Measurements from ENCODE around the gene SPTBN4.
"Not testable (repeated sequence)": the region's sequence is repeated elsewhere in the genome, so short reads cannot be mapped to it uniquely, and the experiment has no call there.

SPTBN4 gene

DNA sequence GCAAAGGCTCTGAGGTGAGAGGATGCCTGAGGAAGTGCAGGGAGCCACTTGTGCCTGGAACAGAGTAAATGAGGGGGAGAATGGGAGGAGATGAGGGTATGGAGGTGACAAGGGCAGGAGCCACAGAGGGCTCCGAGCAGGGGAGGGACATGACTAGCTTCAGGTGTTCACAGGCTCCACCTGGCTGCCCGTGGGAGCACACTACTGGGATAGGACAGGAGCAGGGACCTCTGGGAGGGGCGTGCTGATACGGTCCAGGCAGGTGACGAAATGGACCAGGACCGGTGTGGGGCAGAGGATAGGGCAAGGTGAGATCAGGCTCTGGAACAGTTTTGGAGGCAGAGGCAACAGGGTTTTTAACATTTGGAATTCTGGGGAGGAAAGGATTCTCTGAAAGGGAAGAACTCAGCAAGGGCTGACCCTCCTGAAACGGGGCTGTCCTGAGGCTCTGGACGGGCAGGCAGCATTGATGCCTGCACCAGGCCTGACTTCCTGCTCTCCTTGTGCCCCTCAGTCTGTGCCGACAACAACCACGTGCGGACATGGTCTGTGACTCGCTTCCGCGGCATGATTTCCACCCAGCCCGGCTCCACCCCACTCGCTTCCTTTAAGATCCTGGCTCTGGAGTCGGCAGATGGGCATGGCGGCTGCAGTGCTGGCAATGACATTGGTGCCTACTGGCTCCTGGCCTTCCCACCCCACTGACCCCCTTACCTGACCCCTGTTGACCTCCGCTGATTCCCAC is 121.5 kb downstream of the SPTBN4 start:
- no peak overlapping the region for H3K27ac ChIP-seq
- no peak for TF ChIP-seq CTCF (IDR thresholded peaks at IDR 0.05)
- H3K79me2 ChIP-seq, result no peaks in the 10 kb centered on the region
- no peak overlapping the region for H3K4me2 ChIP-seq (ENCODE audit: low read length)
- H3K9me3 ChIP-seq (ENCODE audit: control insufficient read depth, low read length), result no peaks in the 10 kb centered on the region
- H3K27me3 ChIP-seq (ENCODE audit: control insufficient read depth, insufficient read depth, low read length), result no peaks in the 10 kb centered on the region
- H2AFZ ChIP-seq, result no peak overlapping the region
- H3K4me3 ChIP-seq (ENCODE audit: low read depth, low read length), result no peak overlapping the region
- no peaks in the 10 kb centered on the region for H3K36me3 ChIP-seq (ENCODE audit: control insufficient read depth, insufficient read depth, low read length)
- H3K9ac ChIP-seq, result no peak overlapping the region
- no peaks in the 10 kb centered on the region for H3K4me1 ChIP-seq

- H3K4me2 ChIP-seq (ENCODE audit: low read length), result no peak overlapping the region
- no peak overlapping the region for H3K27ac ChIP-seq
- no peaks in the 10 kb centered on the region for H3K4me1 ChIP-seq
- no peak overlapping the region for H3K4me3 ChIP-seq (ENCODE audit: low read depth, low read length)
- H3K9ac ChIP-seq, result no peak overlapping the region
- no peaks in the 10 kb centered on the region for H3K36me3 ChIP-seq (ENCODE audit: control insufficient read depth, insufficient read depth, low read length)
- no peak overlapping the region for H2AFZ ChIP-seq
- no peaks in the 10 kb centered on the region for H3K9me3 ChIP-seq (ENCODE audit: control insufficient read depth, low read length)
- no peaks in the 10 kb centered on the region for H3K79me2 ChIP-seq
- no peaks in the 10 kb centered on the region for H3K27me3 ChIP-seq (ENCODE audit: control insufficient read depth, insufficient read depth, low read length)
- no peak for TF ChIP-seq CTCF (IDR thresholded peaks at IDR 0.05)
These were observed 122.2 kb downstream of the SPTBN4 start for GRCh38 chr19:40588926-40589569.

- no peak overlapping the region for H3K27ac ChIP-seq
- H3K79me2 ChIP-seq, result no peaks in the 10 kb centered on the region
- H3K9ac ChIP-seq, result no peak overlapping the region
- no peaks in the 10 kb centered on the region for H3K27me3 ChIP-seq (ENCODE audit: control insufficient read depth, insufficient read depth, low read length)
- TF ChIP-seq CTCF (IDR thresholded peaks at IDR 0.05), result no peak
- no peak overlapping the region for H3K4me3 ChIP-seq (ENCODE audit: low read depth, low read length)
- H3K4me2 ChIP-seq (ENCODE audit: low read length), result no peak overlapping the region
- H3K9me3 ChIP-seq (ENCODE audit: control insufficient read depth, low read length), result no peaks in the 10 kb centered on the region
- no peak overlapping the region for H2AFZ ChIP-seq
- H3K4me1 ChIP-seq, result no peaks in the 10 kb centered on the region
- H3K36me3 ChIP-seq (ENCODE audit: control insufficient read depth, insufficient read depth, low read length), result no peaks in the 10 kb centered on the region
These were observed 123.0 kb downstream of the SPTBN4 start for GRCh38 chr19:40589591-40590429.

- H3K27ac ChIP-seq, result no peak overlapping the region
- H3K4me2 ChIP-seq (ENCODE audit: low read length), result no peak overlapping the region
- no peaks in the 10 kb centered on the region for H3K79me2 ChIP-seq
- no peak for TF ChIP-seq CTCF (IDR thresholded peaks at IDR 0.05)
- H3K4me1 ChIP-seq, result no peaks in the 10 kb centered on the region
- H3K36me3 ChIP-seq (ENCODE audit: control insufficient read depth, insufficient read depth, low read length), result no peaks in the 10 kb centered on the region
- H3K27me3 ChIP-seq (ENCODE audit: control insufficient read depth, insufficient read depth, low read length), result no peaks in the 10 kb centered on the region
- H3K4me3 ChIP-seq (ENCODE audit: low read depth, low read length), result no peak overlapping the region
- no peak overlapping the region for H2AFZ ChIP-seq
- H3K9ac ChIP-seq, result no peak overlapping the region
- H3K9me3 ChIP-seq (ENCODE audit: control insufficient read depth, low read length), result no peaks in the 10 kb centered on the region
These were observed 123.9 kb downstream of the SPTBN4 start for GRCh38 chr19:40590464-40591265.

GRCh38 chr19:40591724-40592123 is 124.9 kb downstream of the SPTBN4 start:
- H3K27ac ChIP-seq; H3K79me2 ChIP-seq; H3K4me2 ChIP-seq (ENCODE audit: low read length); H3K4me3 ChIP-seq (ENCODE audit: low read depth, low read length); H3K4me1 ChIP-seq; H2AFZ ChIP-seq; H3K27me3 ChIP-seq (ENCODE audit: control insufficient read depth, insufficient read depth, low read length); H3K9me3 ChIP-seq (ENCODE audit: control insufficient read depth, low read length); H3K9ac ChIP-seq; H3K36me3 ChIP-seq (ENCODE audit: control insufficient read depth, insufficient read depth, low read length): not testable (repeated sequence)

Measured in parathyroid adenoma (tissue), 2 donors.